EL (cell line): ENCODE measurements around the gene CCDC71L.

ENCODE experiments used
- DNase-seq: peaks from one replicate; pipeline ENCODE4 v3.0.0-alpha.2; 2016

Gene CCDC71L

DNA sequence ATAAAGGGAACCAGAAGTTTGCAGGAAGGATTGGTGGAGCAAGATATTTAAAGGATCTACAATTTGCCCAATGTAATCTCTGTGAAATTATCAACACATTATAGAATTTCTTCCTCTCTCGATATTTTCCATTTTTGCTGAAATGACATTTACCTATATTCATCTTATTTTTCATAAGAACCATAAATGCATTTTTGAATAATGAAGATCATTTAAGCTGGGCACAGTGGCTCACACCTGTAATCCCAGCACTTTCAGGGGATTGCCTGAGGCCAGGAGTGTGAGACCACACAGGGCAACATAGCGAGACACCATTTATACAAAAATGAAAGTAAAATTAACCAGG is 37.7 kb downstream of the CCDC71L start:
- DNase-seq, result no peak

DNA sequence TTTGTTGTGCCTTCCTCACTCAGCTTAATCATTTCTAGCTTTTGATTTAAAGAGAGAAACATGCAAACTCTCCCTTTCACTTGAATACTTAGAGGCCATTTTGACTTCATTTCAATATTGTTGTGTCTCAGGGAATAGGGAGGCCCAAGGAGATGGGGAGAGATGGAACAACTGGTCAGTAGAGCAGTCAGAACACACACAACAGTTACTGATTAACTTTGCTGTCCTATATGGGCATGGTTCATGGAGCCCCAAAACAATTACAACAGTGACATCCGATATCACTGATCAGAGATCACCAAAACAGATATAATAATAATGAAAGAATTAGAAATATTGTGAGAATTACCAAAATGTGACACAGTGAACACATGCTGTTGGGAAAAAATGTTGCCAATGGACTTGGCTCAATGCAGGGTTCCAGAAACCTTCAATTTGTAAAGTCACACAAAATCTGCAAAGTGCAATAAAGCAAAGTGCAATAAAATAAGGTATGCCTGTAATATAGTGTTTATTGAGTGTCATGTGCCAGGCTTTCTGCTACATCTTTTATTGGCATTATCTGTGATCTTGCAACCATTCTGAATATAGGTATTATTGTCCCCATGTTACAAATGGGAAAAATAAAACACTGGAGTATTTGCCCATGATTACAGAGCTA is 38.2 kb downstream of the CCDC71L start:
- no peak for DNase-seq

DNA sequence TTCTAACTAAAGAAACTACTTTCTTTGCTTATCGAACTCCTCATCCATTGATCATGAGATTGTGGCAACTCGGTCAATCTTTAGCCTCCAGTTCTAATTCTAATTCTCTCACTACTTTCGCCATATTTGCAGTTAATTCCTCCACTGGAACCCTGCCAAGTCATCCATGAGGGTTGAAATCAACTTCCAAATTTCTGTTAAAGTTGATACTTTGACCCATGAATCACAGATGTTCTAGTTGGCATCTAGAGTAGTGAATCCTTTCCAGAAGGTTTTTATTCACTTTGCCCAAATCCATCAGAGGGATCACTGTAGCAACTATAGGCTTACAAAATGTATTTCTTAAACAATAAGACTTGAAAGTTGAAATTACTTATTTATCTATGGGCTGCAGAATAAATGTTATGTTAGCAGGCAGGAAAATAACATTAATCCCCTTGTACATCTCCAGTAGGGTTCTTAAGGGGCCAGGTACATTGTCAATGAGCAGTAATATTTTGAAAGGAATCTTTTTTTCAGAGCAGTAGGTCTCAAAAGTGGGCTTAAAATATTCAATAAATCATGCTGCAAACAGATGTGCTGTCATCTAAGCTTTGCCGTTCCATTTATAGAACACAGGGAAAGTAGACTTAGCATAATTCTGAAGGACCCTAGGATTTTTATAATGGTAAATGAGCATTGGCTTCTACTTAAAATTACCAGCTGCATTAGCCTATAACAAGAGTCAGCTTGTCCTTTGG is 39.4 kb downstream of the CCDC71L start:
- DNase-seq, result no peak

DNA sequence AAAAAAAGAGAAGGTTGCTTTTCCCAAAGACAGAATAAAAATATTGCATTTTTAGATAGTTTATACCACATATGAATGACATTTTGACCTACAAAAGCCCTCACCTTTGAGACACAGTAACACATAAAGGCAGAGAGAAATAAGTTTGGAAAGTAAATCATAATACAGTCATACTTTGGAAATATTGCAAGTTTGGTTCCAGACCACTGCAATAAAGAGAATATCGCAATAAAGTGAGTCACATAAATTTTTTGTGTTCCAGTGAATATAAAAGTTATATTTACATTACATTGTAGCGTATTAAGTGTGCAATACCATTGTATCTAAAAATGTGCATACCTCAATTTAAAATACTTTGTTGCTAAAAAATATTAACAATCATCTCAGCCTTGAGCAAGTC is 40.3 kb downstream of the CCDC71L start:
- DNase-seq, result no peak

DNA sequence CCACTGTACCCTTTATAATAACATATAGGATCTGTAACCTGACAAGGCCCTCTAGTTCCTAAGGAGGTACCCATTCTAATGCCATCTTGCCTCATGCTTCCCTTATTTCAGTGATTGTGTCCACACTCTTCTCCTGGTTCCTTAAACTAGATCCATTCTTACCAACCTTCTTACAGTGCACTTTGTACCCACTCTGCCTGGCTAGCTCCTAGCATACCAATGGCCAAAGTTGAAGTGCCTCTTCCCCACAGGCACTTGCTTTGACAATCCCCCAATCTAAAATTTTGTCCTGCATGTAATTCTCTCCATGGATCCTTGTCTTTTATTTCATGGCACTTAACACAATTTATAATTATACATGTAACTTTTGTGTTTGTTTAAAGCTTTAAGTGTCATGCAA is 40.9 kb downstream of the CCDC71L start:
- DNase-seq, result no peak

DNA sequence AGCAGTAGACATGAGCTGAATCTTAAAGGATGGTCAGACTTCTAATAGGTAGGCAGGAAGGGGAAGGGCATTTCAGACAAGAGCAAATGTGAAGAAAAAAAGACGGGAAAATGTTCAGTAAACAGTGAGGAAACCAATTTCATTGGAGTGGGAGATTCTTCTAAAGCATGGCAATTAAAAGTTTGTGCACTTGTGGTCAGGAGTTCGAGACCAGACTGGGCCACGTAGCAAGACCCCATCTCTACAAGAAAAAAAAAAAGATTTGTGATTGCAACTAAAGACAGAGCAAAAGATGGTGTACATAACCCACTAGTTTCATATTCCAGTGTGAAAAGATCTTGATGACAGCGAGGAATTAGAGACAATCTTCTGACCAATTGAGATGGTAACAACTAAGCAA is 41.7 kb downstream of the CCDC71L start:
- no peak for DNase-seq

DNA sequence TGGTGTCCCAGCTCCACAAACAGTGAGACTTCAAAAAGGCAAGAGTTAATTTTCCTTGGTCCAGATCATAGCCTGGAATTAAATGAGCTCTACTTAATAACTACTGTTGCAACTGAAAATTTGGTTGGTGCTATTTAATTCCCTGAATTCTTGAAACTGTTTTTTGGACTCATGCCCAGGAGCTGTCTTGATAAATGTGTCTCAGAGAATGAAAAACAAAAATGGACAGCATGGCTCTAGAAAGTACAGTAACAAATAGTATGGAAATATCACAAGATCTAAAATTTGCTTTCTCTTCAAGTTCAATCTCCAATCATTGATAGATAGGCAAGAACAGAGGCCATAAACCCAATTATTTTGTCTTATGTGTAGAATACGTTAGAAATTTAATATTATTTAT is 42.5 kb downstream of the CCDC71L start:
- peak; percentile 64 for DNase-seq

DNA sequence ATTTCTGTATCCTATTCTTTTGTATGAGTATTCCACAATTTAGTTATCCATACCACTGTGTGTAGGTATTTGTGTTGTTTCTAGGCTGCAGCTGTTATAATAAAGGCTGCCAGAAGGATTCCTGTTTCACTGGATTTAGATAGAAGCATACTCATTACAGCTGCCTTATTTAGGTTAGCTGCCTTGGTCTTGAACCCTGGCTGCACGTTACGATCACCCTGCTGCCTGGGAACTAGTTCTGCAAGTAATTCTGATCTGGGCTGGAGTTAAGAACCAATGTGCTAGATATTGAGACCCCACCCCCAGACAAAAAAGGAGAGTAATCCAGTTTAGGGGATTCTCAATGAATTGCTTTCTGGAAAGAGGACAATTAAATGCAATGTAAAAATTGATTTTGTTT is 43.1 kb downstream of the CCDC71L start:
- DNase-seq, result no peak

DNA sequence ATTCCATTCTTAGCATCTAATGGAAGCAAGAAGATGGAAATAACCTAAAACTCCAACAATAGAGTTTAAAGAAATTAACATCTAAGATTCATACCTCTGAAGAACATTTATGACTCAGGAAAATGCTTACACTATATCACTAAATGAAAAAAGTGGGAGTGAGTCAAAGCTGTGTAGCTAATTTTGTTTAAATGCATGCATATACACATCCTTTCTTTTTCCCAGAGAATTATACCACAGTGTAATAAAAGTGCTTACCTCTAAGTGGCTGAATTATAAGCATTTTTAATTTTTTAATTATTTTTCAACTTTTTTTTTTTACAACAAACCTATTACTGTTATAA is 44.3 kb downstream of the CCDC71L start:
- no peak for DNase-seq

DNA sequence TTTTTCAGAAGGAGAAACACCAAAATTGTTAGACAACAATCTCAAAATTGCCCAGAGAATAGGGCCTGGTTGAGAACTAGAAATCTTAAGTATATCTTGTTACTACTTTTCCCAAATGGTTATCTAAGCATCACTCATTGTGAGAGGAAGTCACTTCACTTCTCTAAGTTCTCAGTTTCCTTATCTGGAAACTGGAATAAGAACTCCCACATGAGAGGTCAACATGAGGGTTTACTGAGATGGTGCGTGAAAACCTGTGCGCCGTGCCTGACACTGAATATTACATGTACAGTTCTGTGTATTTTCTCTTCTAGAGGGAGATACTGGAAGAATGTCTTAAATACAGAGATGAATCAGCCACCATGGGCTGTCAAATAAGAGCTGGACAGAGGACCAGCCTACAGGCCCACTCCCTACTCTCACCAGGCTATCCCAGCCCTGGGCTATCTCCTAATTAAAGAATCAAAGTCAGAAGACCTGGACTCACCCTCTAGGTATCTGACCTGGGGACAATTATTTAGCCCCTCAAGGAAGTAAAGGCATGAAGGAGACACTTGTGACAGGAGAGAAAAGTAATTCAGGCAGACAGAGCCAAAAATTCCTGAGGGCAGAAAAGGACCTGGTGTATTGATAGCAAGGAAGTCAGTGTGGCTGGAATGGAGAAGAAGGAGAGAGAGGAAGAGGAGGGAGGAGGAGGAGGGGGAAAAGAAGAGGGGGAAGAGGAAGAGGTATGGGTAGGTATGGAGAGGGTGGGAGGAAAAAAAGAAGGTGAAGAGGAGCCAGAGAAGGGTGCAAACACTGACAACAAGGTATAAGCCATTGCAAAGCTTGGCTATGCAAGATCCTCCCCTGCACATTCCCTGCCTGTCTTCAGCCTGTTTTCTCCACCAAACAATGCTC is 44.9 kb downstream of the CCDC71L start:
- DNase-seq, result no peak

DNA sequence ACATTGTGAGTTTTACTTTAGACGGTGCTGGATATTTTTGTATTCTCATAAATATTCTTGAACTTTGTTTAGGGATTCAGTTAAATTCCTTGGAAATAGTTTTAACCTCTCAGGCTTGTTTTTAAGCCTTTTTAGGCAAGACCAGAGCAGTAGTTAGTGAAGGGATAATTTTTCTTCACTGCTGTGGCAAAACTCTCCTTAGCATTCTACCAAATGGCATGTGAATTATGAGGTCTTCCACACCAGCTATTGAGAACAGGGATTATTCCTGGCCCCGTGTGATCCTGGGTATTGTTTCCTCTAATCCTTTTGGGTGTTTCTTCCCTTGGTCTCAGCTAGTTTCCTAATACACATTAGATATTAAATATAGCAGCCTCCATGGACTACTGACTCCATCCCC is 46.2 kb downstream of the CCDC71L start:
- no peak for DNase-seq

DNA sequence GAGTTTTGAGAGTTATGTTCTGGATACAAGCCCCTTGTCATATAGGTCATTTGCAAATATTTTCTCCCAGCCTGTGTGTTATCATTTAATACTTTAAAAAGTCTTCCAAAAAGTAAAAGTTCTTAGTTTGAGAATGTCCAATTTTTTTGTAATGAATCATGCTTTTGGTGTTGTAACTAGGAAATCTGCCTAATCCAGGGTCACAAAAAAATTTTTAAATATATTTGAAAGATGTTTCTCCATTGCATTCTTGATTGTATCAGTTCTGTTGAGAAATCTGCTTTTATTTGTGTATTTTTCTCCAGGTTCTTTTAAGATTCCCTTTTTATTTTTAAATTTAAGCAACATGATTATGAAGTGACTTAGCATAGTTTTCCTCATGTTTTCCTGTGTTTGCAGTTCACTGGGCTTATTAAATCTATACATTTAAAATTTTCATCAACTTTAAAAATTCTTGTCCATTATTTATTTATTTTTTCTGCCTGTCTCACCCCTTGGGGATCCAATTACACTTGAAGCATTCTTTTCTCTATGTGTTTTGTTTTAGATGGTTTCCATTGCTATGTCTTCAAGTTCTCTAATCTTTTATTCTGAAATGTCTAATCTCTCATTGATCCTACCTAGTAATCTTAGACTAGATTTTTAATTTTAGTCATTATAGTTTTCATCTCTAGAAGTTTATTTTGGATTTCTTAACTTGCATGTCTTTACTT is 47.0 kb downstream of the CCDC71L start:
- DNase-seq, result peak; percentile 47

DNA sequence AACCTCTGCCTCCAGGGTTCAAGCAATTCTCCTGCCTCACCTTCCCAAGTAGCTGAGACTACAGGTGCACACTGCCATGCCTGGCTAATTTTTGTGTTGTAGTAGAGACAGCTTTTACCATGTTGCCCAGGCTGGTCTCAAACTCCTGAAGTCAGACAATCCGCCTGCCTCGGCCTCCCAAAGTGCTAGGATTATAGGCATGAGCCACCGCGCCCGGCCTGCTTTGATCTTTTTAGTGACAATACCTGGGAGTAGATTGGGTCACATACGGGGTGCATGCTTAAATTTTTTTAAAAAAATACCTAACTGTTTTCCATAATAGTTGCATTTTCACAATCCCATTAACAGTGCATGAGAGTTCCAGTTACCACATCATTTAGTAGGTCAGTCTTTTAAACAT is 47.7 kb downstream of the CCDC71L start:
- no peak for DNase-seq

DNA sequence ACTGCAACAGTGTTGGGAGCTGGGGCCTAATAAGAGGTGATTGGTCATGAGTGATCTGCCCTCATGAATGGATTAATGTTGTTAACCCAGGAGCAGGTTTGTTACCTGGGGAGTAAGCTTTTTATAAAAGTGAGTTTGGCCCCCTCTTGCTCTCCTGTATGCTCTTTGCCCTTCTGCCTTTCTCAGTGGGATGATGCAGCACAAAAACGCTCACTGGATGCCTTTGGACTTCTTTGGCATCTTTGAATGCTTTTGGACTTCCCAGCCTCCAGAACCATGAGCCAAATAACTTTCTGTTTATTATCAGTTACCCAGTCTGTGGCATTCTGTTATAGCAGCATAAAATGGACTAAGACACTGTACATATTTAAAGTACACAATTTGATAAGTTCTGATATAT is 48.5 kb downstream of the CCDC71L start:
- DNase-seq, result no peak

DNA sequence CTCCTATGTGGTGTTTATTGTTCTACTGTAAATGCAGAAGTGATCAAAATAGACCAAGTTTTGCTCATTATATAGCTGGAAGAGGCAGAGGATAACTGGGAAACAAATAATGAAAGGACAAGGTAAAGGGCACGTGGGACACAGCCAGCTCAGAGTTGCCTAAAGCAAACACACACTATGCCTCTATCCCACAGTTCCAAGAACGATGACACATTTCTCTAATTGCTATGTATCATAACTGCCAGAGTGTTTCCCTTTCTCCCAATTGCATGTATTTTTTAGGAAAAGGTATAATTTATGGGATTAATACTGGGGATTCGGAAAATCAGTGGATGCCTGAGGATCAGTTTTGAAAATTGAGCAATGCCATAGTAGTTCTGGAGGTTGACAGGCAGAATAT is 49.0 kb downstream of the CCDC71L start:
- DNase-seq, result peak; percentile 28

DNA sequence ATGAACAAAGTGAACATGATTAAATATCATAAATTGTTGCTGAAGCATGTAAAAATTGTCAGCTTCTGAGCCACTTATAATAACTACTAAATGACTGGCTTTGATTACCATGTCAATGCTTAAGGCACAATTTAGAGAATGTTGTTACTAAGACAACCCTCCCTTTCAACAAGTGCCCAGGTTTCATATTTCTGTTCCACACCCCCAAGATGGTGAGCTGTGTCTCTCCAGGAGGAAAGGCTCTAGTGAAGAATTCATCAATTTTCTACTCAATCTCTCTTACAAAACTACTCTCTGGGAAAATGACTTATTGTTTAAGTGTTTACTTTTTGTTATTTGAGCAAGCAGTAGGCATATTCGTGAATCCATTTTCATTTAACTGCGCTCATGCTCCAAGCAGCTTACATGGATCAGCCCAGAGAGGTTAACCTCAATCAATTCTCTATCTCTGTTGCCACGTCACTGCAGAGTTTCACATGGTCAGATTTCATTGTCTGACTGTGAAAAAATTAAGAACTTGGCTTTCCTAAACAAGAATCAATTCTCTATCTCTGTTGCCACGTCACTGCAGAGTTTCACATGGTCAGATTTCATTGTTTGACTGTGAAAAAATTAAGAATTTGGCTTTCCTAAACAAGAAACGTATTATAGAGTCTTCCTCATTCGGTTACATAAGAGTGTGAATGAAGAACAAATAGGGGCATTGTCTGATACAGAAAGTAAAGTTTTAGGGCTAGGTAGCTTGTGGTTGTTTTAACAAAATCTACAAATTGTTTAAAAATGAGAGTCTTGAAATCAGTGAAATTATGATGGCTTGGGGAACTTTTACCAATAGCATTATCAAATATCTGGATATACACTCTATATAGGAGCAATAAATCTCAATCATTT is 49.7 kb downstream of the CCDC71L start:
- DNase-seq, result no peak

DNA sequence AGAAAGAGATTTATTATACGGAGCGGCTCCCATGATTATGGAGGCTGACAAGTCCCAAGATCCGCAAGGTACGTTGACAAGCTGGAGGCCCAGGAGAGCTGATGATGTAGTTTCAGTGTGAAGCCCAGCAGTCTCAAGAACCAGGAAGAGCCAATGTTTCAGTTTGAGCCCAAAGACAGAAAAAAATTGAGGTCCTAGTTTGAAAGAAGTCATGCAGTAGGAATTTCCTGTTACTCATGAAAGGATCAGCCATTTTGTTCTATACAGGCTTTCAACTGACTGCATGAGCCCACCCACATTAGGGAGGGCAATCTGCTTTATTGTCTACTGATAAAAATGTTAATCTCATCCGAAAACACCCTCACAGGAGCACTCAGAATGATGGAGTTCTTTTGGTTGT is 51.5 kb downstream of the CCDC71L start:
- DNase-seq, result peak; percentile 84

DNA sequence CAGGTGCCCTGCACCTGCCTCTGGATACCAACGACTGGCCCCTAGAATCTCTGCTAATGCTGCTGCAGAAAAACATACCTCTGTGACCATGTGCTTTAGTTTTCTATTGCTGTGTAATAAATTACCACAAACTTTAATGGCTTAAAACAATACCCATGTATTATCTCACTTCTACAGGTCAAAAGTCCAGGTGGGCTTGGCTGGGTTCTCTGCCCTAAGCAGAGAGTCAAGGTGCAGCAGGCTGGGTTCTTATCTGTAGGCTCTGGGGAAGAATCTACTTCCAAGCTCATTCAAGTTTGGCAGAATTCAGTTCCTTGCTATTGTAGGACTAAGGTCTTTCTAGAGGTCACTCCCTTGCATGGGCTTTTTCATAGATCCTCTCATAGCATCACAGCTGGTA is 52.3 kb downstream of the CCDC71L start:
- no peak for DNase-seq
